GM12878 (cell line): Measurements from ENCODE around the gene CORO7. TPM values are rescaled to one million over a fixed set of nuclear protein-coding genes. Genes with fewer than 3 reads are reported as not detected.

ENCODE experiments used
- ATAC-seq: fragments of 200-7000 bp; cut with Tn5 transposase; 3 replicates; pipeline ENCODE4 v1.9.1; 2020; ENCODE audit warnings: mild to moderate bottlenecking, moderate library complexity
- BruUV-seq: library from RNA; stranded (reverse); fragments of 400-500 nt; replicated peaks from 2 replicates; lab custom pipeline; 2021; lab: Mats Ljungman, UMichigan
- CTCF ChIA-PET: fragments of 300-600 bp; sonication (Branson Sonifier 250); formaldehyde crosslinking; extraction: SDS; loops from one replicate; lab custom pipeline; 2021; ENCODE audit warnings: inconsistent platforms; lab: Yijun Ruan, JAX
- POLR2A ChIA-PET: fragments of 350-600 bp; formaldehyde crosslinking; extraction: SDS; loops from one replicate; lab custom pipeline; 2021; ENCODE audit warnings: inconsistent platforms; lab: Charles Lee
- RAD21 ChIA-PET: fragments of 300-600 bp; sonication (Branson Sonifier 250); formaldehyde crosslinking; loops from one replicate; lab custom pipeline; 2023; ENCODE audit warnings: antibody characterized with exemption; ENCODE audit not compliant: unreplicated experiment; lab: Charles Lee
- SMC1A ChIA-PET: fragments of 300-600 bp; sonication (Branson Sonifier 250); formaldehyde crosslinking; loops from one replicate; lab custom pipeline; 2023; ENCODE audit not compliant: unreplicated experiment, uncharacterized antibody; lab: Charles Lee
- DNase-seq: peaks from one replicate; pipeline ENCODE4 v3.0.0-alpha.2; 2011; ENCODE audit warnings: low read depth, low spot score
- FAIRE-seq: peaks from 3 replicates; lab custom pipeline; 2011; peaks lifted over from hg19 to GRCh38; lab: Jason Lieb, UNC
- H2AFZ ChIP-seq: 2 replicates; pipeline ENCODE4 v1.6.0; 2011; ENCODE audit warnings: low read depth, low read length, control low read depth; ENCODE audit not compliant: control insufficient read depth
- H3K27ac ChIP-seq: 2 replicates; pipeline ENCODE4 v1.5.1; 2011; ENCODE audit warnings: control low read depth; ENCODE audit not compliant: control insufficient read depth, insufficient read depth
- H3K27me3 ChIP-seq, 2 experiments: replicated peaks in 1 of 2; 2 replicates each; pipeline versions ENCODE4 v1.6.0 to v1.6.1; 2011; ENCODE audit warnings: low read length in 1 of 2; ENCODE audit not compliant: control insufficient read depth in 2 of 2, insufficient read depth in 2 of 2
- H3K36me3 ChIP-seq, 2 experiments: 2 replicates each; pipeline ENCODE4 v1.5.1; 2011; ENCODE audit warnings: low read length in 1 of 2; ENCODE audit not compliant: control insufficient read depth in 2 of 2, insufficient read depth in 2 of 2
- H3K4me1 ChIP-seq: 2 replicates; pipeline ENCODE4 v1.6.1; 2011; ENCODE audit warnings: mild to moderate bottlenecking, low read length, moderate library complexity, mixed read lengths; ENCODE audit not compliant: control insufficient read depth, insufficient read depth
- H3K4me2 ChIP-seq: 2 replicates; pipeline ENCODE4 v1.6.0; 2011; ENCODE audit warnings: control low read depth; ENCODE audit not compliant: control insufficient read depth, insufficient read depth
- H3K4me3 ChIP-seq: fragments of 200-600 bp; sonication (generic); 2 replicates; pipeline ENCODE4 v1.5.1; 2016
- H3K79me2 ChIP-seq: 2 replicates; pipeline ENCODE4 v1.6.0; 2011; ENCODE audit warnings: low read length; ENCODE audit not compliant: control insufficient read depth, insufficient read depth
- H3K9ac ChIP-seq: 2 replicates; pipeline ENCODE4 v1.8.0; 2011; ENCODE audit warnings: low read length, control low read depth, mixed read lengths; ENCODE audit not compliant: control insufficient read depth, insufficient read depth
- H3K9me3 ChIP-seq: replicated peaks from 3 replicates; pipeline ENCODE4 v1.5.1; 2011; ENCODE audit warnings: mild to moderate bottlenecking, low read length; ENCODE audit not compliant: control insufficient read depth, insufficient read depth
- H4K20me1 ChIP-seq: 2 replicates; pipeline ENCODE4 v1.6.0; 2011; ENCODE audit not compliant: control insufficient read depth, insufficient read depth
- CHD2 ChIP-seq: IDR thresholded peaks from 2 replicates; pipeline ENCODE4 v1.6.1; 2011; ENCODE audit warnings: low read depth, low read length, improper control_type of control experiment, borderline replicate concordance
- E2F4 ChIP-seq: IDR thresholded peaks from 2 replicates; pipeline ENCODE4 v1.6.1; 2012; ENCODE audit warnings: low read depth, low read length, improper control_type of control experiment
- EED ChIP-seq: sonication (generic); IDR thresholded peaks from 2 replicates; pipeline ENCODE4 v1.6.1; 2016; ENCODE audit warnings: antibody characterized with exemption, low read depth
- EGR1 ChIP-seq, 2 experiments: IDR thresholded peaks; 1 replicate in 1 of 2; 2 replicates in 1 of 2; pipeline ENCODE4 v1.6.1; 2011 to 2012; ENCODE audit warnings: low read depth in 2 of 2, low read length in 2 of 2, borderline replicate concordance in 1 of 2, mild to moderate bottlenecking in 1 of 2, moderate library complexity in 1 of 2
- MEF2A ChIP-seq: IDR thresholded peaks from 2 replicates; pipeline ENCODE4 v1.6.1; 2011; ENCODE audit warnings: low read depth, mild to moderate bottlenecking, low read length, moderate library complexity; ENCODE audit not compliant: insufficient read depth
- PML ChIP-seq: IDR thresholded peaks from 2 replicates; pipeline ENCODE4 v1.6.1; 2012; ENCODE audit warnings: low read length, inconsistent platforms
- POLR2A ChIP-seq: IDR thresholded peaks from 2 replicates; pipeline ENCODE4 v1.6.1; 2011; ENCODE audit warnings: low read depth, mild to moderate bottlenecking, low read length
- WGBS: methylation state at CpG from one replicate; pipeline ENCODE4 v1.1.6; 2016; ENCODE audit warnings: low lambda C conversion rate; ENCODE audit not compliant: insufficient replicate concordance, insufficient coverage; ENCODE audit errors: missing lambda C conversion rate; 5-methylcytosine and 5-hydroxymethylcytosine counted together
- in situ Hi-C: fragments of 300-500 bp; cut with MboI; formaldehyde crosslinking; loops from 9 replicates; pipeline ENCODE4 v1.14.3; 2018; ENCODE audit warnings: mixed read lengths
- intact Hi-C: fragments of 100-400 bp; cut with micrococcal nuclease; formaldehyde crosslinking; loops from one replicate; pipeline ENCODE4 v1.14.2; 2022; ENCODE audit not compliant: unreplicated experiment
- polyA plus RNA-seq, 11 experiments: library from polyadenylated mRNA; depleted of rRNA in 4 of 11; unstranded in 6 of 11; stranded (reverse) in 5 of 11; fragments of >200 nt; fragmentation: Nextera tagmentation in 4 of 11; fragmentation: Illumina TruSeq in 1 of 11; extraction: Ambion mirVana in 4 of 11; extraction: Trizol in 1 of 11; gene quantifications; 1 replicate in 1 of 11; 2 replicates in 10 of 11; pipeline versions ENCODE4 v1.2.1 to v1.2.3, GENCODE V29; 2011 to 2016; ENCODE audit warnings: inconsistent platforms in 2 of 11, missing spikeins in 2 of 11, low read depth in 1 of 11
- total RNA-seq, 4 experiments: library from RNA; depleted of rRNA in 3 of 4; stranded (reverse); fragments of >200 nt in 3 of 4; fragmentation: Illumina TruSeq in 1 of 4; extraction: Trizol in 1 of 4; gene quantifications; 2 replicates each; pipeline versions ENCODE4 v1.2.1 to v1.2.3, GENCODE V29; 2013 to 2021

Gene CORO7
- total and polyA plus RNA-seq, 10 of the 15 experiments (the other 5 are each of a cell fraction or from before 2014, with no cell fraction given) = 0.64 to 89.2 (median 43.7) TPM

GRCh38 chr16:4327386-4328045, 88.9 kb downstream of the CORO7 start:
- BruUV-seq = no TSS peak
- ChIA-PET POLR2A (interaction anchor here (1.0 kb wide), 1 partner anchor 19 kb away, joined by 6 read pairs; no protein-coding TSS in a partner anchor), SMC1A (interaction anchor here (1.0 to 5.7 kb wide), 5 partner anchors 18 to 41 kb away, joined by 3 to 62 read pairs (median 4); no protein-coding TSS in a partner anchor), CTCF (interaction anchor here (0.6 to 12.1 kb wide), 14 partner anchors 10 to 83 kb away, joined by 3 to 145 read pairs (median 4); partner anchors contain the start of gene PAM16), RAD21 (interaction anchor here (0.6 to 5.6 kb wide), 5 partner anchors 13 to 73 kb away, joined by 3 to 68 read pairs (median 6); no protein-coding TSS in a partner anchor)
- Histone ChIP-seq H3K4me3 (no peak overlapping the region), H3K36me3 (no peaks in the 10 kb centered on the region), H3K4me2 (peak overlapping the region; percentile 42), H3K79me2 (no peaks in the 10 kb centered on the region), H3K27ac (no peak overlapping the region), H3K4me1 (peaks cover 7% of the 10 kb centered on the region), H2AFZ (no peak overlapping the region), H4K20me1 (no peaks in the 10 kb centered on the region), H3K9me3 (no peaks in the 10 kb centered on the region), H3K27me3 (no peaks in the 10 kb centered on the region), H3K9ac (no peak overlapping the region)
- in situ Hi-C loops (no loop called here), intact Hi-C loops (loop anchor here (5.0 kb wide), 1 partner anchor 55 kb away; the partner anchor contains the start of gene TFAP4)
- ATAC-seq = peak; percentile 28
- TF ChIP-seq EED (no peak), POLR2A (0 out of 2 replicates have a peak, but pooled peaks have one; percentile 11), PML (no peak), EGR1 (IDR thresholded peaks at IDR 0.05; ENCODE audit: borderline replicate concordance in 1 of 2, low read depth in 2 of 2, low read length in 2 of 2) (peak in 1 of 2 experiments; percentile 42; a peak in 1 of 3 replicates), MEF2A (no peak), CHD2 (no peak), E2F4 (no peak)
- no peak for FAIRE-seq
- DNase-seq = no peak
- 29% methylated on average over 14 of the region's 57 CpGs for WGBS
